Thyroid gland (tissue), 4 donors: ENCODE results near the gene VPS26C.

Experiments used
- POLR2A ChIP-seq, 2 donors: fragments of 450-650 bp; IDR thresholded peaks; one replicate each; pipeline ENCODE4 v1.6.1; 2017; ENCODE audit warnings: antibody characterized with exemption in 2 of 2, mild to moderate bottlenecking in 2 of 2, moderate library complexity in 1 of 2
- TF ChIP-seq, protein P1 (sequence below), 6 experiments: fragments of 200-600 bp in 3 of 6; fragments of 450-650 bp in 3 of 6; sonication (generic) in 3 of 6; IDR thresholded peaks; one replicate each; pipeline ENCODE4 v1.5.1; 2016 to 2019; ENCODE audit warnings: antibody characterized with exemption in 6 of 6, mild to moderate bottlenecking in 2 of 6, inconsistent platforms in 1 of 6, moderate library complexity in 1 of 6

DNA sequence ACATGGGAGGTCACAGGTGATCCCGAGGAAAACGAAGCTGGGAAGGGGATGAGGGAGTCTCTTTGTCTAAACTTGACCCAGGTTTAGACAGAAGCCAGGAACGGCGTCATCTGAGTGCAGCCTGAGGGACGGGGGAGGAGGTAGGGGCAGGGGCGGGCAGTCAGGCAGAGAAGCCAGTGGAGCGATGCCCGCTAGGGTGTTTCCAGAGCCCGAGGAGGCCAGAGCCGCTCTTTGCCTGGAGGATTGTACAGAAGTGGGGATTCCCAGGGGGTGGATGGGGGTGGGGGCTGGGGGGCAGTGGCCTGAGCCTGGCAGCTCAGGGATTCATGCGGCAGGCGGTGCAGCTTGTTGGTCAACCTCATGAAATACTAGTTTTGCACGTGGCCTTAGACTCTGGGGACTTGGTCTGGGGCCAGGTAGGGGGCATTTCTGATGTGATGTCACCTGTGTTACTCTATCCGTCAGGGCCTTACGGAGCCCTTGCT is 58.4 kb downstream of the VPS26C start:
- TF ChIP-seq, protein P1, sequence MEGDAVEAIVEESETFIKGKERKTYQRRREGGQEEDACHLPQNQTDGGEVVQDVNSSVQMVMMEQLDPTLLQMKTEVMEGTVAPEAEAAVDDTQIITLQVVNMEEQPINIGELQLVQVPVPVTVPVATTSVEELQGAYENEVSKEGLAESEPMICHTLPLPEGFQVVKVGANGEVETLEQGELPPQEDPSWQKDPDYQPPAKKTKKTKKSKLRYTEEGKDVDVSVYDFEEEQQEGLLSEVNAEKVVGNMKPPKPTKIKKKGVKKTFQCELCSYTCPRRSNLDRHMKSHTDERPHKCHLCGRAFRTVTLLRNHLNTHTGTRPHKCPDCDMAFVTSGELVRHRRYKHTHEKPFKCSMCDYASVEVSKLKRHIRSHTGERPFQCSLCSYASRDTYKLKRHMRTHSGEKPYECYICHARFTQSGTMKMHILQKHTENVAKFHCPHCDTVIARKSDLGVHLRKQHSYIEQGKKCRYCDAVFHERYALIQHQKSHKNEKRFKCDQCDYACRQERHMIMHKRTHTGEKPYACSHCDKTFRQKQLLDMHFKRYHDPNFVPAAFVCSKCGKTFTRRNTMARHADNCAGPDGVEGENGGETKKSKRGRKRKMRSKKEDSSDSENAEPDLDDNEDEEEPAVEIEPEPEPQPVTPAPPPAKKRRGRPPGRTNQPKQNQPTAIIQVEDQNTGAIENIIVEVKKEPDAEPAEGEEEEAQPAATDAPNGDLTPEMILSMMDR (IDR thresholded peaks at IDR 0.05), result no peak
- TF ChIP-seq POLR2A (IDR thresholded peaks at IDR 0.05), result no peak
